NCI-H2196 treated with DMSO at 0.1 percent for 48 hours (cell line): ENCODE results near the gene AIFM3.

Experiments used
- DNase-seq: peaks from one replicate; lab custom pipeline; 2025; ENCODE audit not compliant: unreplicated experiment; lab: John Stamatoyannopoulos, UW

Gene AIFM3

GRCh38 chr22:21025763-21026755 is 59.0 kb downstream of the AIFM3 start:
- DNase-seq: no peak

GRCh38 chr22:21026783-21027692 is 60.0 kb downstream of the AIFM3 start:
- DNase-seq: peak; percentile 14

- no peak for DNase-seq
Measured at GRCh38 chr22:21028277-21029251, 61.5 kb downstream of the AIFM3 start.

- no peak for DNase-seq
Measured at GRCh38 chr22:21029486-21030025, 62.5 kb downstream of the AIFM3 start.

GRCh38 chr22:21030032-21030431 is 63.0 kb downstream of the AIFM3 start:
- no peak for DNase-seq
